Breast epithelium (tissue), 3 donors: Measurements from ENCODE around the gene PLCB3.

Source experiments
- POLR2A ChIP-seq: fragments of 450-650 bp; IDR thresholded peaks from one replicate; pipeline ENCODE4 v1.6.1; 2016; ENCODE audit warnings: antibody characterized with exemption, mild to moderate bottlenecking, moderate library complexity
- POLR2AphosphoS5 ChIP-seq, 3 donors: sonication (generic); formaldehyde crosslinking; IDR thresholded peaks; one replicate each; pipeline ENCODE4 v1.6.1; 2017; ENCODE audit warnings: antibody characterized with exemption in 3 of 3
- TF ChIP-seq, protein P1 (sequence below), 3 donors: fragments of 450-650 bp; IDR thresholded peaks; one replicate each; pipeline ENCODE4 v1.5.1; 2016 to 2017; ENCODE audit warnings: antibody characterized with exemption in 3 of 3, mild to moderate bottlenecking in 3 of 3, moderate library complexity in 3 of 3

- TF ChIP-seq, protein P1, sequence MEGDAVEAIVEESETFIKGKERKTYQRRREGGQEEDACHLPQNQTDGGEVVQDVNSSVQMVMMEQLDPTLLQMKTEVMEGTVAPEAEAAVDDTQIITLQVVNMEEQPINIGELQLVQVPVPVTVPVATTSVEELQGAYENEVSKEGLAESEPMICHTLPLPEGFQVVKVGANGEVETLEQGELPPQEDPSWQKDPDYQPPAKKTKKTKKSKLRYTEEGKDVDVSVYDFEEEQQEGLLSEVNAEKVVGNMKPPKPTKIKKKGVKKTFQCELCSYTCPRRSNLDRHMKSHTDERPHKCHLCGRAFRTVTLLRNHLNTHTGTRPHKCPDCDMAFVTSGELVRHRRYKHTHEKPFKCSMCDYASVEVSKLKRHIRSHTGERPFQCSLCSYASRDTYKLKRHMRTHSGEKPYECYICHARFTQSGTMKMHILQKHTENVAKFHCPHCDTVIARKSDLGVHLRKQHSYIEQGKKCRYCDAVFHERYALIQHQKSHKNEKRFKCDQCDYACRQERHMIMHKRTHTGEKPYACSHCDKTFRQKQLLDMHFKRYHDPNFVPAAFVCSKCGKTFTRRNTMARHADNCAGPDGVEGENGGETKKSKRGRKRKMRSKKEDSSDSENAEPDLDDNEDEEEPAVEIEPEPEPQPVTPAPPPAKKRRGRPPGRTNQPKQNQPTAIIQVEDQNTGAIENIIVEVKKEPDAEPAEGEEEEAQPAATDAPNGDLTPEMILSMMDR (IDR thresholded peaks at IDR 0.05): no peak
- no peak for TF ChIP-seq POLR2A
- no peak for TF ChIP-seq POLR2AphosphoS5 (IDR thresholded peaks at IDR 0.05)
These were observed 18.4 kb upstream of the PLCB3 start for GRCh38 chr11:64232967-64233315.
